Renal cortical epithelial cell (primary cell): ENCODE results near the gene FNDC7. TPM values are rescaled to one million over a fixed set of nuclear protein-coding genes. Genes with fewer than 3 reads are reported as not detected.
"Not testable (repeated sequence)": the region's sequence is repeated elsewhere in the genome, so short reads cannot be mapped to it uniquely, and the experiment has no call there.

Experiments
- DNase-seq: peaks from one replicate; pipeline ENCODE4 v3.0.0-alpha.2; 2011; ENCODE audit warnings: low read depth
- total RNA-seq: library from RNA; depleted of rRNA; stranded (reverse); fragments of >200 nt; gene quantifications from 2 replicates; pipeline ENCODE4 v1.2.3, GENCODE V29; 2014

Gene FNDC7, protein sequence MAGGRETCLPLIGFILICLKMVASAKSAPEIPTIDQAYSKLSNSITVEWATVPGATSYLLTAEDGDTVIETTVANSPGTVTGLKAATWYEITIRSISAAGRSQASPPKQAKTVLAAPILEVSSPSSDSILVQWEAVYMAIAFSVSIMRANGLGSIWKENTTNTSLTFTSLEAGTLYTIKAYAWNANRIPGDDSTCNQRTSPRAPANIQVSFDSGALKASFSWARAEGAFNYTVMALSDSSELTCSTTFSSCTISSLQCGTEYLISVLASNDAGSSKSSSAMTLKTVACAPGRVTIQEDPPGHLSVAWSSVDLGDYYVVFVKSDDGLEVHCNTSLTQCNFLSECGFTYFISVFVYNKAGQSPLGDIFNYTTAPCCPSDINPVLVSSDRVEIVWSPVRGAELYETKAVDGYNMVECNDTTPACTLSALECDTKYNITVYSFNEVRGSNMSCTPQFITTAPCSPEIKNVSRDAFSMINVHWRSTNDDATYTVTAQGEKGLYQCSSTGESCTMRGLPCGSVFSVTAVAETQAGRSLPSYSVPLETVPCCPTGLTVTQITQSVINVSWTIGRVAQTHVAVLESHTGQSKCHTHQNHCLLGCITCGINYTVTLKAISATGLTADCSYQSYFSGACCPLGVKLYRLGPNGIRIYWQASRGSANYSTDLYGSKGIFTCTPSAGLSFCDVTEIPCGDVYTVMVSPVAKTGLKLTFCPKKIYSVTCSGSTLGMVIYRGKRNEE
- not detected in 2 replicates for total RNA-seq

DNA sequence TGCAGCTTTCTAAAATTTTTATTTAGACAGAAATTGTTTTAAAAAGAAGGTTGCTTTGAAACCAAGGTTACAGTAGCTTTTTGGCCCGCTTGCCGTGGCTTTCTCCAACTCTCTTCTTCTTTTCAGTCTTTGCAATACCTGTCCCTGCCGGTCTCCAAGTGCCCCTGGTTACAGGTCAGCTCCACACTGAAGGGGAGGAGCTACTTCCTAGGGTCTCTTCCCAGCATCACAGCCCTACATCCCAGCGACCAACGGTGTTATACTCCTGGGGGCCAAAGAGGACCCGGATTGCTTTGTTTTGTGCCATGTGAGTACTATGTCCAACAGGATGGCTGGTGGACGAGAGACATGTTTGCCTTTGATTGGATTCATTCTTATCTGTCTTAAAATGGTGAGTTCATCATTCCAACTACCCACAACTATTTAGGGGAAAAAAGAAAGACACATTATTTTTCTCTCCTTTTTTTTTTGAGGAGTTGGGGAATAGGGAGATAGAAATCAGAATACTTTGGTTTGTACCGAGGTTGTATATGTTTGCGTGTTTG is at the start of gene FNDC7:
FNDC7 (plus strand) TSS at position 303 of the 545 bp plus-strand sequence; CDS start at position 329, 26 bp downstream.
- DNase-seq, result no peak

DNA sequence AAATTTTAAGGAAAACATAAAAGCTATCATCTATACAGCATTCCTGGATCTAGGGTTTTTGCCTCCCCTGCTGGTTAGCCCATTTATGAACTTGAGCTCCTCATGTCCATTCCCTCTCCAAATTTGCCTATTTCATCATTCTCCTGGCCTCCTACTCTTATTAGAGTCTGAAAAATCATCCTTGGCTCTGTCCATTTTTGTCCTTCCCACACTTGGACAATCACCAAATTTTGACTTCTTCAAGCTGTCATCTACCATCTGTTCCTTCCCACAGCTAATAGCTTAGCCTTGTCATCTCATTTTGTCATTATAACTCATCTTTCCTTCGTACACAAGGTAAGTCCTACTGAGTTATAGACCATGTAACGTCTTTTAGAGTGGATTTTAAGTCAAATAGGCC is 49.6 kb upstream of the FNDC7 start:
- no peak for DNase-seq

DNA sequence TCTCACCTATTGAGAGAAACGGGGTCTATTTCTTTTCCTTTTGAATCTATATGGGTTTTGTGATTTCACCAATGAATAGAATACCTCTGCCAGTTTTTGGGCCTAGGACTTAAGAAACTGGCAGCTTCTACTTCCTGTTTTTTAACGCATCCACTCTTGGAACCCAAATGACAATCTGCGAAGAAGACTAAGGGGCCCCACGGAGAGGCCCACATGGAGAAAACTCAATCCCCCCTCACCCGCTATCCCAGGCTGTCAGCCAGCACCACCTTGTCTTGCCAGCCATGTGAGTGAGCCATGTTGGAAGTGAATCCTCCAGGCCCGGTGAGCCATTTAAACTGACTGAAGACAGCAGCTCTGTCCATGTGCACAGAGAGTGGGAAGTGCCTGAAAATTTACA is 48.2 kb upstream of the FNDC7 start:
- no peak for DNase-seq

DNA sequence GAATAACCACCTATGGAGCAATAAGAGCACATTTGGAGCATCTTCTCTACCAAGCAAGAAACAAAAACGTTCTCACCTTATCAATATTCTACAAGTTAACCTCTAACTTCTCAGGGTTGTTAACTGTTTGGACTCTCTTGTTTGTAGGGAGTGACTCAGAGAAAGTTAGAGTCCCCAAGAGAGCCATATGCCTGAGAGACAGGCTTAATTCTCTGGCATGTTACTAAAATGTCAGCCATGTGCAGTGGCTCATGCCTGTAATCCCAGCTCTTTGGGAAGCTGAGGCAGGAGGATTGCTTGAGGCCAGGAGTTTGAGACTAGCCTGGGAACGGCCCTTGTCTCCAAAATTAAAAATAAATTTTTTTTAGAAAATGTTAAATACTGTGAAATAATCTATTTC is 47.6 kb upstream of the FNDC7 start:
- DNase-seq, result no peak

DNA sequence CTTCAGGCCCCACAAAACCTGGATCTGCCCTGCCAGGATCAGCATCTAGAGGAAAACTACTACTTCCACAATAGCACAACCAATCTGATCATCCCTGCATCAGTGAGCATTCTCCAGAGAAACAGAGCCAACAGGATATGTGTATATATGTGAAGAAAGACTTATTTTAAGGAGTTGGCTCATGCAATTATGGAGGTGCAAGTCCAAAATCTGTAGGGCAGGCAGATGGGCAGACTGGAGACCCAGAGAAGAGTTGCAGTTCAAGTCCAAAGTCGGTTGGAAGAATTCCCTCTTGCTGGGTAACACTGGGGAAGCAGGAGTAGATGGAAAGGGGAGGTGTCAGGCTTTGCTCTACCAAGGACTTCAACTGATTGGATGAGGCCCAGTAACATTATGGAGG is 46.9 kb upstream of the FNDC7 start:
- DNase-seq, result no peak

DNA sequence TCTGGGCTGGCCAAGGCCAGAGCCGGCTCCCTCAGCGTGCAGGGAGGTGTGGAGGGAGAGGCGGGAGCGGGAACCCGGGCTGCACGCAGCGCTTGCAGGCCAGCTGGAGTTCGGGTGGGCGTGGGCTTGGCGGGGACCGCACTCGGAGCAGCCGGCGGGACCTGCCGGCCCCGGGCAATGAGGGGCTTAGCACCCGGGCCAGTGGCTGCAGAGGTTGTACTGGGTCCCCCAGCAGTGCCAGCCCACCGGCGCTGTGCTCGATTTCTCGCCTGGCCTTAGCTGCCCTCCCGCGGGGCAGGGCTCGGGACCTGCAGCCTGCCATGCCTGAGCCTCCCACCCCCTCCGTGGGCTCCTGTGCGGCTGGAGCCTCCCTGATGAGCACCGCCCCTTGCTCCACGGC is 45.3 kb upstream of the FNDC7 start:
- not testable (repeated sequence) for DNase-seq

DNA sequence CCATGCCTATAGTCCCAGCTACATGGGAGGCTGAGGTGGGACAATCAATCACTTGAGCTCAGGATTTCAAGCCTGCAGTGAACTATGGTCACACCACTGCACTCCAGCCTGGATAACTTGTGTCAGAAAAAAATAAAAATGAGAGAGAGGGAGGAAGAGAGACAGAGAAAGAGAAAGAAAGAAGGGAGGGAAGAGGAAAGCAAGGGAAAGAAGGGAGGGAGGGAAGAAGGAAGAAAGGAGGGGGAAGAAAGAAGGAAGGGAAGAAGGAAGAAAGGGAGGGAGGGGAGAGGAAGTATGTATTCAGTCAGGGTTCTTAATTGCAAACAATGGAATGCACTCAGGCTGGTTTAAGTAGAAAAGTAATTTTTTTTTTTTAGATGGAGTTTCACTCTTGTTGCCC is 43.9 kb upstream of the FNDC7 start:
- no peak for DNase-seq

DNA sequence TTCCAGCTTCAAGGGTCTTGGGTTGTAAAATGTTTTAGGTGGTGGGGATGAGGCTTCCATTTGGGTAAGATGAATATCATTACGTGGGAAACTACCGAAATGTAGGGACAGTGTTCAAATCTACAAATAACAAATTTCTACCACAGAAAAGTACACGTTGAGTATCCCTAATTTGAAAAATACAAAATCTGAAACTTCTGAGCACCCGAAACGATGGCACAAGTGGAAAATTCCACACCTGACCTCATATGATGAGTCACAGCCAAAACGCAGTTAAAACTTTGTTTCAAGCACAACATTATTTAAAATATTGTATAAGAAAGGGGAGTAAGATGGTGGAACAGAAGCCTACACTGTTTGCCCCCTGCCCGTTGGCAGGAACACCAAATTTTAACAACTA is 43.0 kb upstream of the FNDC7 start:
- no peak for DNase-seq

DNA sequence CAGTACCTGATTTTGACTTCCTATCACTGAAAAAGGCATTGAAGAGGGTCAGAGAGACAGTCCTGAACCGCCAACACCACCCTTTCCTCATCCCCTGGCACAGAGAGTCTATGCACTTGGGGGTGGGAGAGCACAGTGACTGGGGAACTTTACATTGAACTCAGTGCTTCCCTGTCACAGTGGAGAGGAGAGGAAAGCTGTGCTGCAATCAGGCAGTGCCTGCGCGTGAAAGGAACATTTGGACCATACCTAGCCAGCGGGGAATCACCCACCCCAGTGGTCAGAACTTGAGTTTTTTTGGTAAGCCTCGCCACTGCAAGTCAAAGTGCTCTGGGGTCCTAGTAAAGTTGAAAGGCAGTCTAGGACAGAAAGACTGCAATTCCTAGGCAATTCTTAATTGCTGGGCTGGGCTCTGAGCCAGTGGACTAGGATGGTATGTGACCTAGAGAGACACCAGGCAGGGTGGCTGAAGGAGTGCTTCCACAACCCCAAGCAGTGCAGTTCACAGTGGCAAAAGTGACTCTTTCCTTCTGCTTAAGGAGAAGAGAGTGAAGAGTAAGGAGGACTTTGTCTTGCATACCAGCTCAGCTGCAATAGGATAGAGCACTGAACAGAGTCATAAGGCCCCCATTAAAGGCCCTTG is 42.5 kb upstream of the FNDC7 start:
- no peak for DNase-seq

DNA sequence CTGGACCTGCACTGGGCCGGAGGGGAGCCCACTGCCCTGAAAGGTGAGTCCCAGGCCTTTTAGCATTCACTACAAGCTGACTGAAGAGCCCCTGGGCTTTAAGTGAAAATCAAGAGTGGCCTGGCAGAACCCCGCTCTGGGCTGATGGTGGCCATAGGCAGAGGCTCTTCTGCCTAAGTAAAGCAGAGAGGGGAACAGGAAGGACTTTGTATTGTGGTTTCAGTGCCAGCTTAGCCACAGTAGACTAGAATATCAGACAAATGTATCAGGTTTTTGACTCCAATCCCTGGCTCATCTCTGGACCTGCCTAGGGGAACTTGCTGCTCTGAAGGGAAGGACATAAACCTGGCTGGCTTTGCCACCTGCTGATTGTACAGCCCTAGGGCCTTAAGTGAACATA is 41.6 kb upstream of the FNDC7 start:
- no peak for DNase-seq

DNA sequence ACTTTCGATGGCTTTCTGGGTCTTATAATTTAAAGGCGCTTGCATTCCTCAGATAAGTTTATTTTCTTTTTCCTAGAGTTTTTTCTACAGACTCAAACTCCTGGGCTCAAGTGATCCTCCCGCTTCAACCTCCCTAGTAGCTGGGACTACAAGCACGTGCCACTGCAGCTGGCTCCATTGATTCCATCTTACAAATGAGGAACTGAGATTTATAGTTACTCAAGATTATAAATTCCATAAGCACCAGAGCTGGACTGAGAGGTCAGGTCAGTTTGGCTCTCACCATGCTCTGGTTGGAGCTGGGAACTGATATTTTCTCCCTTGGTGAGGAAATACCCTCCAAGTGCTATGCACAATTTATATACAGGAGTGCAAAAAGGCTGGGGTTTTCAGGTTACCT is 34.0 kb upstream of the FNDC7 start:
- no peak for DNase-seq

DNA sequence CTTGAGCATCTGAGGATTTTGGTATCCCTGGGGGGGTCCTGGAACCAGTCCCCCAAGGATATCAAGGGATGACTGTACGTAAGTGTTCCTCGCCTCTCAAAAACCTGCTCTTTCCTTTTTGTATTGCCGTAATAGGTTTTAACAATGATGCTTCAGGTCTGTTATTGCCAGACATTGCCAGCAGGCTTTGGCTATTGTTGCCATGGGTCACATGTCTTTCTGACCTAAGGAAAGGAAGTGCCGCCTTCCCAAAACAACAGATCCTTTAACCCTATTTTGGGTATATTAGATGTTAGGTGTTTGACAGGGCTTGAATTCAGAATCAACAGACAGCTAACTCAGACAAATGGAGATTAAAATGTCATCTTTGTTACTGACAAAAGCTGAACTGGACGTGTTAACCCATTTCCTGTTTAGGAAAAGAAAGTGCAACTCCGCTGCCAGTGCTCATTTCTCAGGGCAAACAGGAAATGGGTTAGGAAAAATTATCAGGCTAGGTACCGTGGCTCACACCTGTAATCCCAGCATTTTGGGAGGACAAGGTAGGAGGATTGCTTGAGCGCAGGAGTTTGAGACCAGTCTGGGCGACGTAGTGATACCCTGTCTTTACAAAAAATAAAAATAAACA is 33.0 kb upstream of the FNDC7 start:
- DNase-seq, result no peak

DNA sequence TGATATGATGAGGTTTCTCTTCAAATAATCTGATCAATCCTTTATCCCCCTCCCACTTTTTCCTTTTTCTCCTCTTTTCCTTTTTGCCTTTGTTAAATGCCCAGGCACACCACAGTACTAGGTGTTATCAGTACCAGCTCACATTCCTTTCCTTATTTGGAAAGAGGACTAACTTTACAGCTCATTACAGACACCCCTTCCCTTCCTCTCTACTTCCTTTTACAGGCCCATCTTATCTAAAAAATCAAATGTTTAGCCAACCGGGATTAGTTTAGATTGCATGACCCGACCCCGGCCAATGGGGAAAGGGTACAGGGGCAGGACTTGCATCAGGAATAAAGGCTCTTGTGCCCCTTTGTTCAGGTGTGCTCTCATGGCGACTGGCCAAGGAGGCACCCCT is 31.0 kb upstream of the FNDC7 start:
- not testable (repeated sequence) for DNase-seq

DNA sequence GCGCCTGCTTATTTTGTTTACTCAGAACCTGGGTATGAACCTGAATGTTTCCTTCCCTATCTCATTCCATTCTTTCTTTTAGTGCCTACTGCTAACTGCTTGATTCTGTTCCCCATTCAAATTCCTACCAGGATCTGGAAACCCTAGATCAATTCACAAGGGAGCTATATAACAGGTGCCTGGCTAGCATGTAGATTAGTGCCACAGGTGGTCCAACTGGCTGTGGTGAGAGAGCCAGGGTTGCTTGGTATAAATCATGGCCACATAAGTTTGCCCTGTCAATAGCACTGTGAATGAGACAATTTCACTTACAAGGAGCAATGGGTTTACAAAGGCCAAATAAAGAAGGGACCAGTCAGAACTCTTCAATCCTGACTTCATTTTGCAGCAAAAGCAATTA is 27.2 kb upstream of the FNDC7 start:
- DNase-seq, result no peak

DNA sequence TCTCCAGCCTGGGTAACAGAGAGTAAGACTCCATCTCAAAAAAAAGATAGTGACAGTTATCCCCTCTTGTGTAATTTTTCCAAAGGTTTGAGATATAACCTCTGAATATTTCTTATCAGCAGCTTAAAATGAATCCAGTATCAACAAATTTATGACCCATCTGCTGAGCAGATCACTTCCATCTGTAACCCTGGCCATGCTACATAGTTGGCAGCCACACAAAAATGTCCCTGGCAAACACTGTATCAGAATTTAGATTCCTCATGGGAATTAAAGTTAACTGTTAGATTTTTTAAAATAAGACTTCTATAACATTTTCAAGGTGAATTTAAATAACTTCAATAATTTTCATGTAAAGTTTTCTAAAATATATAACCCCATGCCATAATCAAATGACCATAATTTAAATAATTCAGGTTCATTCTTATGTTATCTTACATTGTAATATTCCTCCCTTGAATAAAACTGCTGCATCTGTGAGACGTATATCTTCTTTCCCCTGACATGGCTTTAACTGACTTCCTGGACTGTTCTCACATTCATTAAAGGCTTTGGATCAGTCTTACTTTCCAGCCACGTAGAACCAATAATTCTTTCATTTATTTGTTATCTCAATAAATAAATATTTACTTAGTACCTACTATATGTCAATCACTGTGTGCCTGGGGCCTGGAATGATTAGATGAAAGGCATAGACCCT is 25.9 kb upstream of the FNDC7 start:
- DNase-seq, result no peak

DNA sequence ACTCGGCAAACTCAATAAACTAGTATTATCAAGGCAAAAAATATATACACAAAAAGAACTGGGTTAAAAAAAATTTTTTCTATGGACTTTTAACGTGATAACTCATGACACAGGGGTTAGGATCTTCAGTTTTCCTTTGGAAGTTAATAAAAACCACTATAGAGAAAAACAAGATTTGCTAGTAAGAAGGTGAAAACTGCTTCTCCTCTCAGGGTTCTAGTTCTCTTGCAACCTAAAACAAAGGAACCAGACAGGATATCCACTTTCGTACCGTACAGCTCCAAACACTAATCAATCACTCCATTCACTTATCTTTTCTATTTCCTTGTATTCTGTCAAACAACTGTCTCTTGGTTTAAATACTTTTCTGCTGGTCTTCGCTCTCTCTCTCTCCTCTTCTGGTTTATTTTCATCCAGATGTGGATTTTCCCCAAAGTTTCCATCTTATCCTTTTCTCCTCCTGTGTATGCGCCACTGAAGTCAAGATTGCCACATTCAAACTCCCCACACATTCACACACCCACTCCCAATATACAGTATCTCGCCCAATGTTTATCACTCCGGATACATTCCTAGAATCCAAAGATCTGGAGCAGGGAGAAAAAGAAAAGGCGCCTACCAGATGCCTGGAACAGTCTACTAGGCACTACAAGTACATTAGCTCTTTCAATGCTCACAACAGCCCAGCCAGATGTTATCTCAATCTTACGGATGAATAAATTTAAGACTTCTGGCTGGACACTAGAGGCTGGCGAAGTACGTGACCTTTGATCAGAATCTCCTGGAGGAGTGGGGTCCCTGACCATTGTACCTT is 21.4 kb upstream of the FNDC7 start:
- DNase-seq, result peak; percentile 19

DNA sequence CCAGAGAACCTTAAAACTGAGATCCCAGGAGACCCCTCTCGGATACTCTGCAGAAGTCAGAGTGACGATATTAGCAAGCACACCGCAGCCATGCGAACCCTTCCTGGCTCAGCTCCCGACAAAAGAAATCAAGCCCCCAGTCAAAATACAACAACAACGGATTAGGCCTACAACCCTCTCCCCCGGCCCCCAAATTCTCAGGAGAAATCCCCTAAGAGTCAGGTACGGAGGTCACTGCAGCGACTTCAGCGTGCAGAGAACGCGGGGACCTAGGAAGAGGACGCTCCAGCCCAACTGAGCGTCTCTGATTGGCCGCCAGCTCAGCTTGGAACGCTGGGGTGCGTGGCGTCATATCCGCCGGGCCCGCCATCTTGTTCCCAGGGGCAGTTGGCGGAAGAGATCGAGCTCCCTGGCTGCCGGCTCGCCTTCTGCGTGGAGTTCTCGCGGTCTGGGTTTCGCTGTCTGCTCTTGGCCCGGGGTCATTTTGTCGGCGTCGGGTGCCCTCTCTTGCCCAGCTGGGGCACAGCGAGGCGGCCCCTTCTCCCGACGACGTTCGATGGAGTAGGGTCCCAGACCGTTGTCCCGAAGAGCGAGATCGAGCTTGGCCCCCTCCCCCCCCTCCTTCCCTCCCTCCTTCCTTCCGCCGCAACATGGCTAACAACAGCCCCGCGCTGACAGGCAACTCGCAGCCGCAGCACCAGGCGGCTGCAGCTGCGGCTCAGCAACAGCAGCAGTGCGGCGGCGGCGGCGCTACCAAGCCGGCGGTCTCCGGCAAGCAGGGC is 20.6 kb upstream of the FNDC7 start, which contains the start of gene PRPF38B:
PRPF38B (plus strand) TSS at position 369 of the 782 bp plus-strand sequence; CDS start at position 651, 282 bp downstream.
- peak; percentile 73 for DNase-seq

DNA sequence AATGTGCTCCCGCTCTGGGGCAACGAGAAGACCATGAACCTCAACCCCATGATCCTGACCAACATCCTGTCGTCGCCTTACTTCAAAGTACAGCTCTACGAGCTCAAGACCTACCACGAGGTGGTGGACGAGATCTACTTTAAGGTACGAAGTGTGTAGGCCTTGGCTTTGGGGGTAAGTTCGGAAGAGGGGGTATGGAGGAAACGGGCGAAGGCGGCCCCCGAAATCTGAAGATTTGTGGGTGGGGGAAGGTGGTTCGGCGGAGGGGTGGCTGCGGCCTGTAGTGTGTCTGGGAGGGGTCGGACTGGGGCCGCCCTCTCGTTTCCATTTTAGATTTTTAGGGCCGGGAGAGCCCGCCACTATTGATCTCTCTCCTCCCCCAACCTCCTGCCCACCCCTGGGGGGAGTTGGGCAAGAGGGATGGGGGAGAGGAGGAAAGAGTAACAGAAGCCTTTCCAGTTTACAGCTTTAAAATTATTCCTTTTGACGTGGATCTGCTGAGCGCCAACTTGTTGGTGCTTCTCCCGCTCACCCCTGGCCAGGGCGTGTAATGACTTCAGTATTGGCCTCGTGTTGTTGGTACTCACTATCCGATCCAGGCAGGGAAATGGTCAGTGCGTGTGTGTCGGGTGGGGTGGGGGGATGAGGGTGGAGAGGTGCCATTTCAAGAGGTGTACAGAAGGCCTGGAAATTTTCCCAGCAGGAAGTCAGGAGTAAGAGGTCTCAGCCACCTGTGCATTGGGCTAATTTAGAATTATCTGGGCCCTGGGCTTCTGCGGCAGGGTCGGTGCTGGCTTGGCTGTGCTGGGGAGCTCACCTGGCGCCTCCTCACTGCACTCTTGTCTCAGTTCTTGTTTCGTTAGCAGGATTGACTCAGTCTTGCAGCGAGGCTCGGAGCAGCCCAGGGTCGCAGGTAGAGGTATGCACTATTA is 19.7 kb upstream of the FNDC7 start:
- peak; percentile 69 for DNase-seq
